ENCODE measurements around the gene HOXC5.

DNA sequence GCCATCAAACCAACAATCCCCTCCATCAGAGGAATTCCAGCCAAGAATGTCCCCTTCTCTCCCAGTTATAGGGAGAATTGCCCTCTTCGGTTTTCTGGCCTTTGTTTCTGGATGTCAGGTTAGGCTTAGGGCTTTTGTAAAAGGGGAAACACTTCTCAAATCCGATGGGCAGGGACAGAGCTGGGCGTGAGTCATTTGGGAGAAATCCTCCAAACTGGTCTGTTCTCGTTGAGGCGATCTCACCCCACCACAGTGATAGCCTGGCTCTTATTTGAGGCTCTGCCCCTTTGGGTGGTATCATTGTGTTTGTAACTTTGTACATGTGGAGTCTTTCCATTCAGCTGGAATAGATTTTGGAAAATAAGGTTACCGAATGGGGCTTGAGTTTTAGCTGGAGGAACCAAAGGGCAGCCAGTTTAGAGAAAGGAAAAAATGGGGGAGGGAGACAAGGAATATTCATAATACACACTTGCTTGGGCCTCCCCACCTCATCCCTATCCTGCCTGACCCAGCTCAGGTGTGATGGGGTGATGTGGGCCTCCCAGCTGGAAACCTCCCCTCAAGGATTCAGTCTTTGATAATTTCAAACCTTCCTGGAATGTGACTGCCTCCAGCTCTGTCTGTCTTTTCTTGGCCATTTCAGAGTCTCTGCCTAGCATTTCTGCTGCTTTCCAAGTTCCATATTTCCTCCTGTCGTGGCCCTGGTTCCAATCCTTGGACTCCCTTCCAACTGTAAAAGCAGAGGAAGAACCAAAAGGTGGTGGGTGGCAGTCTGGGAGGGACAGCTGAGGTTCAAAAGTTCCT lies 28.3 kb downstream of the HOXC5 start:
- TF ChIP-seq, protein P1, sequence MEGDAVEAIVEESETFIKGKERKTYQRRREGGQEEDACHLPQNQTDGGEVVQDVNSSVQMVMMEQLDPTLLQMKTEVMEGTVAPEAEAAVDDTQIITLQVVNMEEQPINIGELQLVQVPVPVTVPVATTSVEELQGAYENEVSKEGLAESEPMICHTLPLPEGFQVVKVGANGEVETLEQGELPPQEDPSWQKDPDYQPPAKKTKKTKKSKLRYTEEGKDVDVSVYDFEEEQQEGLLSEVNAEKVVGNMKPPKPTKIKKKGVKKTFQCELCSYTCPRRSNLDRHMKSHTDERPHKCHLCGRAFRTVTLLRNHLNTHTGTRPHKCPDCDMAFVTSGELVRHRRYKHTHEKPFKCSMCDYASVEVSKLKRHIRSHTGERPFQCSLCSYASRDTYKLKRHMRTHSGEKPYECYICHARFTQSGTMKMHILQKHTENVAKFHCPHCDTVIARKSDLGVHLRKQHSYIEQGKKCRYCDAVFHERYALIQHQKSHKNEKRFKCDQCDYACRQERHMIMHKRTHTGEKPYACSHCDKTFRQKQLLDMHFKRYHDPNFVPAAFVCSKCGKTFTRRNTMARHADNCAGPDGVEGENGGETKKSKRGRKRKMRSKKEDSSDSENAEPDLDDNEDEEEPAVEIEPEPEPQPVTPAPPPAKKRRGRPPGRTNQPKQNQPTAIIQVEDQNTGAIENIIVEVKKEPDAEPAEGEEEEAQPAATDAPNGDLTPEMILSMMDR (conservative IDR thresholded peaks at IDR 0.05) = no peak
- TF ChIP-seq EZH2 (IDR thresholded peaks at IDR 0.05; ENCODE audit: low read depth) = no peak
